ENCODE data around the gene CMIP.
"Not testable (repeated sequence)": the region's sequence is repeated elsewhere in the genome, so short reads cannot be mapped to it uniquely, and the experiment has no call there.

Gene CMIP

DNA sequence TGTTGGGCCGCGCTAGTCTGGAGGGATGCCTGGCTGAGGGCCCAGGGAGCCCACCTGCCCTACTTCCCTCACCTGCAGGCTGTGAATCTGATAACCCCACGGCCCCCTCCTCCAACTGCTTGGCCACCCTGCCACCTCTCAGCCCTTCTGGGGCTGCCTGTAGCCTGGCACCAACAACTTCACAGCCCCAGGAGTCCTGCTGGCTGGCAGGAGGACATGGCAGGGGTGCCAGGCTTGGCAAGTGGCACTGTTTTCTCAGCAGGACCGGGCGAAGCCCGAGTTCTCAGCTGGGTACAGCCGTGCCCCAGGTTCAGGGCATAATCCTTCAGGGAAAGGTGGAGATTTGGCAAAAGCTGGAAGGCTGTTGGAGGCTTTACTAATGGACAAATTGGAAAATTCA is 129.6 kb downstream of the CMIP start:
- Histone ChIP-seq H3K36me3 (no peaks in the 10 kb centered on the region), H3K4me1 (peaks cover 0 to 19% (median 0%) of the 10 kb centered on the region in 4 donors), H3K27ac (no peak overlapping the region), H3K4me3 (no peak overlapping the region), H3K27me3 (no peaks in the 10 kb centered on the region), H3K9me3 (no peaks in the 10 kb centered on the region)
- intact Hi-C loops (cut with DNase I; ENCODE audit: low total_unique reads): no loop called here
- DNase-seq: no peak
- TF ChIP-seq, protein P1, sequence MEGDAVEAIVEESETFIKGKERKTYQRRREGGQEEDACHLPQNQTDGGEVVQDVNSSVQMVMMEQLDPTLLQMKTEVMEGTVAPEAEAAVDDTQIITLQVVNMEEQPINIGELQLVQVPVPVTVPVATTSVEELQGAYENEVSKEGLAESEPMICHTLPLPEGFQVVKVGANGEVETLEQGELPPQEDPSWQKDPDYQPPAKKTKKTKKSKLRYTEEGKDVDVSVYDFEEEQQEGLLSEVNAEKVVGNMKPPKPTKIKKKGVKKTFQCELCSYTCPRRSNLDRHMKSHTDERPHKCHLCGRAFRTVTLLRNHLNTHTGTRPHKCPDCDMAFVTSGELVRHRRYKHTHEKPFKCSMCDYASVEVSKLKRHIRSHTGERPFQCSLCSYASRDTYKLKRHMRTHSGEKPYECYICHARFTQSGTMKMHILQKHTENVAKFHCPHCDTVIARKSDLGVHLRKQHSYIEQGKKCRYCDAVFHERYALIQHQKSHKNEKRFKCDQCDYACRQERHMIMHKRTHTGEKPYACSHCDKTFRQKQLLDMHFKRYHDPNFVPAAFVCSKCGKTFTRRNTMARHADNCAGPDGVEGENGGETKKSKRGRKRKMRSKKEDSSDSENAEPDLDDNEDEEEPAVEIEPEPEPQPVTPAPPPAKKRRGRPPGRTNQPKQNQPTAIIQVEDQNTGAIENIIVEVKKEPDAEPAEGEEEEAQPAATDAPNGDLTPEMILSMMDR (IDR thresholded peaks at IDR 0.05): no peak

DNA sequence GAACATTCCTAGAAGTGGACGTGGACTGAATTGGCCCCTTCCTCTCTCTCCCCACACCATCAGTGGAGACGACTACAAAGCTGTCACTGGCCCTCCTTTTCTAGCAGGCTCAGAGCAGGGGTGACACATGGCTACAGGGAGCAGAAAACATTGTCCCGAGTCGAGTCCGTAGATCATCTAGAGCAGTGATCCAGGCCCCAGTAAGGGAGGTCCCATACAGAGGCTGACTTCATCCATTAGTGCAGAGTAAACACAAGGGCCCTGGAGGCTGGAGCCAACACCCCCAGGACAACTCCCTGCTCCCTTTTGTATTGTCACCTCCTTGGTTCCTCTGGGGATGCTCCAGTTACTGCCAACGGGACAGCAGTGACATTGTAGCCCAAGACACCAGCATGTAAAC is 130.7 kb downstream of the CMIP start:
- intact Hi-C loops (cut with DNase I; ENCODE audit: low total_unique reads): no loop called here
- H3K36me3 ChIP-seq: no peaks in the 10 kb centered on the region
- no peak overlapping the region for H3K27ac ChIP-seq
- no peaks in the 10 kb centered on the region for H3K27me3 ChIP-seq
- TF ChIP-seq, protein P1 (IDR thresholded peaks at IDR 0.05): no peak
- no peaks in the 10 kb centered on the region for H3K9me3 ChIP-seq
- H3K4me3 ChIP-seq: no peak overlapping the region
- peaks cover 0 to 11% (median 0%) of the 10 kb centered on the region in 4 donors for H3K4me1 ChIP-seq
- DNase-seq: no peak

GRCh38 chr16:81575834-81576233 is 131.2 kb downstream of the CMIP start:
- Histone ChIP-seq H3K27ac (no peak overlapping the region), H3K4me1 (peaks cover 0 to 7% (median 0%) of the 10 kb centered on the region in 4 donors), H3K36me3 (no peaks in the 10 kb centered on the region), H3K27me3 (no peaks in the 10 kb centered on the region), H3K9me3 (no peaks in the 10 kb centered on the region), H3K4me3 (no peak overlapping the region)
- no peak for DNase-seq
- intact Hi-C loops (cut with DNase I; ENCODE audit: low total_unique reads): no loop called here
- TF ChIP-seq, protein P1 (IDR thresholded peaks at IDR 0.05): no peak

- Histone ChIP-seq H3K27me3 (no peaks in the 10 kb centered on the region), H3K27ac (no peak overlapping the region), H3K9me3 (no peaks in the 10 kb centered on the region), H3K4me1 (peaks cover 0 to 7% (median 0%) of the 10 kb centered on the region in 4 donors), H3K36me3 (no peaks in the 10 kb centered on the region), H3K4me3 (no peak overlapping the region)
- TF ChIP-seq, protein P1 (IDR thresholded peaks at IDR 0.05): no peak
- no peak for DNase-seq
- intact Hi-C loops (cut with DNase I; ENCODE audit: low total_unique reads): no loop called here
Measured at GRCh38 chr16:81576696-81577095, 132.1 kb downstream of the CMIP start.

GRCh38 chr16:81577272-81577671 is 132.7 kb downstream of the CMIP start:
- H3K27me3 ChIP-seq; intact Hi-C loops (cut with DNase I; ENCODE audit: low total_unique reads); DNase-seq: not testable (repeated sequence)

DNA sequence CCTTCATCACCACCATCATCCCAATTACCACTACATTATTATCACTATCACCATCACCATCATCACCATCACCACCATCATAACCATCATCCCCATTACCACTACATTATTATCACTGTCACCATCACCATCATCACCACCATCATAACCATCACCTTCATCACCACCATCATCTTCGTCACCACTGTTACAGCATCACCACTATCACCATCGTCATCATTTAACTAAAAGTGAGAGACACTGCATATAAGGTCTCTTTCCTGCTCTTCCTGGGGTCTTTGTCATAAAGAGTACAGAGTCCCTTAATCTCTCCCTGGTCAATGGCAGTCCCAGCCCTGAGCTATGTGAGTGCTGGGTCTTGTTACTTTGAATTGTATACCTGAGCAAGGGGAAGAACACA is 133.5 kb downstream of the CMIP start:
- DNase-seq: no peak
- H3K36me3 ChIP-seq: no peaks in the 10 kb centered on the region
- intact Hi-C loops (cut with DNase I; ENCODE audit: low total_unique reads): no loop called here
- H3K4me3 ChIP-seq: no peak overlapping the region
- no peaks in the 10 kb centered on the region for H3K9me3 ChIP-seq
- no peak overlapping the region for H3K27ac ChIP-seq
- TF ChIP-seq, protein P1 (IDR thresholded peaks at IDR 0.05): no peak
- peaks cover 0 to 12% (median 0%) of the 10 kb centered on the region in 4 donors for H3K4me1 ChIP-seq
- no peaks in the 10 kb centered on the region for H3K27me3 ChIP-seq

More at GRCh38 chr16:81577272-81577671, 132.7 kb downstream of the CMIP start:
- H3K4me3 ChIP-seq, H3K36me3 ChIP-seq, H3K9me3 ChIP-seq, H3K4me1 ChIP-seq, H3K27ac ChIP-seq: not testable (repeated sequence)
